Left kidney (tissue), 8 donors: Measurements from ENCODE around the gene ATAT1. TPM values are rescaled to one million over a fixed set of nuclear protein-coding genes. Genes with fewer than 3 reads are reported as not detected.

Experiments
- DNase-seq: peaks from one replicate; pipeline ENCODE4 v3.0.0-alpha.2; 2013
- long read RNA-seq, 8 donors: transcript quantifications; one replicate each; lab custom pipeline, GENCODE V29; 2026
- polyA plus RNA-seq: library from polyadenylated mRNA; unstranded; fragments of 120-200 nt; gene quantifications from one replicate; pipeline ENCODE4 v1.2.1, GENCODE V29; 2013; ENCODE audit not compliant: insufficient read length

Gene ATAT1
- 60.6 TPM for polyA plus RNA-seq
- long read RNA-seq, donor 1, partial matches to known transcripts: 0 of 12 reads
- long read RNA-seq, donor 1, other reads (novel, unspliced or antisense): 0 of 12 reads
- long read RNA-seq, donor 2, partial matches to known transcripts: 5 of 14 reads
- long read RNA-seq, donor 2, other reads (novel, unspliced or antisense): 0 of 14 reads
- long read RNA-seq, donor 3, transcript ATAT1-205 (10 exons, 2,646 nt): major isoform, 6 of 9 reads
- long read RNA-seq, donor 3, partial matches to known transcripts: 0 of 9 reads
- long read RNA-seq, donor 3, other reads (novel, unspliced or antisense): 0 of 9 reads
- long read RNA-seq, donor 4: 0 reads
- long read RNA-seq, donor 5, partial matches to known transcripts: 16 of 21 reads
- long read RNA-seq, donor 5, other reads (novel, unspliced or antisense): 0 of 21 reads
- long read RNA-seq, donor 6, partial matches to known transcripts: 0 of 4 reads
- long read RNA-seq, donor 6, other reads (novel, unspliced or antisense): 0 of 4 reads
- long read RNA-seq, donor 7, transcript ATAT1-206 (13 exons, 1,476 nt): major isoform, 5 of 30 reads
- long read RNA-seq, donor 7, partial matches to known transcripts: 18 of 30 reads
- long read RNA-seq, donor 7, other reads (novel, unspliced or antisense): 0 of 30 reads
- long read RNA-seq, donor 8, partial matches to known transcripts: 0 of 9 reads
- long read RNA-seq, donor 8, other reads (novel, unspliced or antisense): 0 of 9 reads

GRCh38 chr6:30626484-30627366 lies at the start of gene ATAT1:
Gene ATAT1, plus strand, starts transcription at chr6:30626874.
- peak; percentile 79 for DNase-seq

GRCh38 chr6:30578051-30578450 lies 48.6 kb upstream of the ATAT1 start:
- DNase-seq: no peak

- no peak for DNase-seq
These were observed 42.8 kb upstream of the ATAT1 start for GRCh38 chr6:30583921-30584320.

GRCh38 chr6:30589754-30590358 lies 36.8 kb upstream of the ATAT1 start:
- no peak for DNase-seq

- DNase-seq: no peak
These were observed 36.2 kb upstream of the ATAT1 start for GRCh38 chr6:30590509-30590908.

- DNase-seq: peak; percentile 58
These were observed 35.7 kb upstream of the ATAT1 start for GRCh38 chr6:30591008-30591407.

GRCh38 chr6:30592287-30592686 lies 34.4 kb upstream of the ATAT1 start:
- DNase-seq: no peak

GRCh38 chr6:30597315-30598144 lies 29.1 kb upstream of the ATAT1 start:
- DNase-seq: peak; percentile 77

- DNase-seq: no peak
These were observed 27.6 kb upstream of the ATAT1 start for GRCh38 chr6:30598912-30599624.

- DNase-seq: no peak
These were observed 26.9 kb upstream of the ATAT1 start for GRCh38 chr6:30599625-30600324.

- no peak for DNase-seq
These were observed 26.2 kb upstream of the ATAT1 start for GRCh38 chr6:30600451-30600961.

- no peak for DNase-seq
These were observed 25.2 kb upstream of the ATAT1 start for GRCh38 chr6:30601436-30601814.

- no peak for DNase-seq
These were observed 24.6 kb upstream of the ATAT1 start for GRCh38 chr6:30601815-30602641.

- no peak for DNase-seq
These were observed 22.7 kb upstream of the ATAT1 start for GRCh38 chr6:30603961-30604360.

- no peak for DNase-seq
These were observed 16.6 kb upstream of the ATAT1 start for GRCh38 chr6:30610065-30610464.

GRCh38 chr6:30611150-30611855 lies 15.4 kb upstream of the ATAT1 start:
- DNase-seq: no peak

GRCh38 chr6:30611856-30612194 lies 14.8 kb upstream of the ATAT1 start:
- DNase-seq: no peak

- DNase-seq: no peak
These were observed 14.5 kb upstream of the ATAT1 start for GRCh38 chr6:30612213-30612612.
